HG03565 (cell line): ENCODE measurements around the gene FRYL.
"Not testable (repeated sequence)": the region's sequence is repeated elsewhere in the genome, so short reads cannot be mapped to it uniquely, and the experiment has no call there.

Experiments
- ATAC-seq: cut with Tn5 transposase; IDR thresholded peaks from one replicate; pipeline ENCODE4 v1.9.1; 2021; ENCODE audit warnings: mild to moderate bottlenecking, moderate library complexity; ENCODE audit not compliant: unreplicated experiment

The FRYL gene

DNA sequence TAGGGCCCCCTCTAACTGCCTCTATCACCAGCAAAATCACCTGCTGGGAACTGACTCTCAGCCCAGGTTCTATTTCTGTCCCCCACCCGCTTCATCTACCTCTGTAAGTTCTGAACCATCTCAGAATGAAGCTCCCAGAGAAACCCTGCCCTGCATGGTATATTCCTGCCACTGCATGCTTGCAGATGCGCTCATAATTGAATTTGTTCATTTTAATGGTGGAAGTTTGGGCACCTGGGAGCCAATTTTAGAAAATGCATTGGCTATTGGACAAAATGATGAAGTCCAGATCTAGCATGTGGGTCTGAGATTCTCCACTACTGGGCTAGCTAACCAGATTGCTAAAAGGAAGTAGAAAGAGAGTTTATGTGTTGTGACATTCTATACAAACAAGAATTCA, 325.5 kb downstream of the FRYL start:
- no peak for ATAC-seq

DNA sequence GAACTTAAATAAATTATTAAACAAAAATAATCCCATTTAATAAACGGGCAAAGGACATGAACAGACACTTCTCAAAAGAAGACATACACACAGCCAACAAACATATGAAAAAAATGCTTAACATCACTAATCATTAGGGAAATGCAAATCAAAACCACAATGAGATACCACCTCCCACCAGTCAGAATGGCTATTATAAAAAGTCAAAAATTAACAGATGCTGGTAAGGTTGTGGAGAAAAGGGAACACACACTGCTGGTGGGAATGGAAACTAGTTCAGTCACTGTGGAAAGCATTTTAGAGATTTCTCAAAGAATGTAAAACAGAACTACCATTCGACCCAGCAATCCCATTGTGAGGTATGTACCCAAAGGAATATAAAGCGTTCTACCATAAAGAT, 328.4 kb downstream of the FRYL start:
- not testable (repeated sequence) for ATAC-seq

DNA sequence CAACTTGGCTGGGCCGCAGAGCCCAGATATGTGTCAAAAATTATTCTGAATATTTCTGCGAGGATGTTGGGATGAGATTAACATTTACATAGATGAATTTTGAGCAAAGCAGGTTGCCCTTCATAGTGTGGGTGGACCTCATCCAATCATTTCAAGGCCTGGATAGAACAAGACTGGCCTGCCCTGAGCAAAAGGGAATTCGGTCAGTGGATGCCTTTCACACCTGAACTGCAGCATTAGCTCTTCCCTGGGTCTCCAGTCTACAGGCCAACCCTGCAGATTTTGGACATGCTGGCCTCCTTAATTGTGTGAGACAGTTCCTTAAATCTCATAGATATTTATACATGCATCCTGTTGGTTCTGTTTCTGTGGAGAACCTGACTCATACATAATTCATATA, 329.3 kb downstream of the FRYL start:
- no peak for ATAC-seq

DNA sequence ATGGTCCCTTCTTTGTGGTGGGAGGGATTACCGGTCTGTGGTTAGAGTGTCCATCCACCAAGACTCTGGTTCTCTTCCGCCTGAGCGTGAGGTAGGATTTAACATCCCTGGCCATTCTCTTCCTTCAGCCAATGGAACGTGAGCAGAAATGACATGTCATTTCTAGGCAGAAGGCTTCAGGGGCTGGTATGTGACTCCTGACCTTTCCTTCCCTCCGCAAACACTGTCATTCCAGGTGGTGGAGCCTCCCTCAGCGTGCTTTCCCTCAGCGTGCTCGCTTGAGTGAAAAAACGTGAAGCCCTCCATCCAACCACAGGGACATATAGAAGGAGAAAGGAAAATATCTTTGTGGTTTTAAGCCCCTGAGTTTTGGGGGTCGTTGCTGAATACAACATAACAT, 330.9 kb downstream of the FRYL start:
- no peak for ATAC-seq
